ENCODE results near the gene RPL23.

Gene RPL23

GRCh38 chr17:38894276-38894675 lies 40.8 kb upstream of the RPL23 start:
- TF ChIP-seq POLR2AphosphoS5 (IDR thresholded peaks at IDR 0.05; ENCODE audit: low read depth, low read length) (no peak), SPI1 (IDR thresholded peaks at IDR 0.05; ENCODE audit: low read depth, low read length) (no peak), POLR2A (IDR thresholded peaks at IDR 0.05; ENCODE audit: low read depth, low read length) (no peak), PAX5 (IDR thresholded peaks at IDR 0.05; ENCODE audit: insufficient read depth, low read length, severe bottlenecking) (no peak), POU2F2 (IDR thresholded peaks at IDR 0.05; ENCODE audit: low read depth, low read length) (no peak), TAF1 (IDR thresholded peaks at IDR 0.05; ENCODE audit: low read depth, low read length) (no peak)
- DNase-seq (ENCODE audit: insufficient read length, low spot score) (no peak), FAIRE-seq (no peak)

GRCh38 chr17:38893607-38894006 lies 40.1 kb upstream of the RPL23 start:
- no peak for FAIRE-seq
- no peak for TF ChIP-seq POU2F2 (IDR thresholded peaks at IDR 0.05; ENCODE audit: low read depth, low read length)
- TF ChIP-seq SPI1 (IDR thresholded peaks at IDR 0.05; ENCODE audit: low read depth, low read length), result no peak
- TF ChIP-seq POLR2A (IDR thresholded peaks at IDR 0.05; ENCODE audit: low read depth, low read length), result no peak
- TF ChIP-seq POLR2AphosphoS5 (IDR thresholded peaks at IDR 0.05; ENCODE audit: low read depth, low read length), result no peak
- TF ChIP-seq PAX5 (IDR thresholded peaks at IDR 0.05; ENCODE audit: insufficient read depth, low read length, severe bottlenecking), result no peak
- no peak for TF ChIP-seq TAF1 (IDR thresholded peaks at IDR 0.05; ENCODE audit: low read depth, low read length)
- DNase-seq (ENCODE audit: insufficient read length, low spot score), result no peak

DNA sequence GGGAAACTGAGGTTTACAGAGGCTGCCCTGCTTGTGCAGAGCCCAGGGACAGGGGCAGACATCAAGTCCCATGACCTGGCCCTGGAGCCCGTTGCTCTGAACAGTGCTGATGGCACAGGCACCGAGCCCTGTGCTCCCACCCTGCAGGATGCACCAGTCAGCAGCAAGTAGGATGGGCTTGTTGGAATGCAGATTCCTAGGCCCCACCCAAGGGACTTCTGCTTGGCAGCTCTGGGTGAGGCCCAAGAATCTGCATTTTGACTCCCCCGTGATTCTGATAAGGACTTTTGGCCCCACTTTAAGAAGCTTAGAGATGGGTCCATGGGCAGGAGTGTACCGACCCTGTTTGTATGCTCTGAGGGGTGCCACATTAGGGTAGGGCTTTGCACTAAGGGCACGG lies 39.6 kb upstream of the RPL23 start:
- no peak for TF ChIP-seq TAF1 (IDR thresholded peaks at IDR 0.05; ENCODE audit: low read depth, low read length)
- TF ChIP-seq SPI1 (IDR thresholded peaks at IDR 0.05; ENCODE audit: low read depth, low read length), result no peak
- TF ChIP-seq PAX5 (IDR thresholded peaks at IDR 0.05; ENCODE audit: insufficient read depth, low read length, severe bottlenecking), result no peak
- no peak for TF ChIP-seq POU2F2 (IDR thresholded peaks at IDR 0.05; ENCODE audit: low read depth, low read length)
- TF ChIP-seq POLR2A (IDR thresholded peaks at IDR 0.05; ENCODE audit: low read depth, low read length), result no peak
- no peak for TF ChIP-seq POLR2AphosphoS5 (IDR thresholded peaks at IDR 0.05; ENCODE audit: low read depth, low read length)
- DNase-seq (ENCODE audit: insufficient read length, low spot score), result no peak
- no peak for FAIRE-seq

- no peak for DNase-seq (ENCODE audit: insufficient read length, low spot score)
- FAIRE-seq, result no peak
- TF ChIP-seq POU2F2 (IDR thresholded peaks at IDR 0.05; ENCODE audit: low read depth, low read length) (no peak), POLR2AphosphoS5 (IDR thresholded peaks at IDR 0.05; ENCODE audit: low read depth, low read length) (no peak), TAF1 (IDR thresholded peaks at IDR 0.05; ENCODE audit: low read depth, low read length) (no peak), POLR2A (IDR thresholded peaks at IDR 0.05; ENCODE audit: low read depth, low read length) (no peak), SPI1 (IDR thresholded peaks at IDR 0.05; ENCODE audit: low read depth, low read length) (no peak), PAX5 (IDR thresholded peaks at IDR 0.05; ENCODE audit: insufficient read depth, low read length, severe bottlenecking) (no peak)
These were observed 39.1 kb upstream of the RPL23 start for GRCh38 chr17:38892620-38893019.

- TF ChIP-seq TAF1 (IDR thresholded peaks at IDR 0.05; ENCODE audit: low read depth, low read length) (no peak), SPI1 (IDR thresholded peaks at IDR 0.05; ENCODE audit: low read depth, low read length) (no peak)
- FAIRE-seq (no peak), DNase-seq (ENCODE audit: insufficient read length, low spot score) (no peak)
These were observed 38.6 kb upstream of the RPL23 start for GRCh38 chr17:38892083-38892482.

- no peak for DNase-seq (ENCODE audit: insufficient read length, low spot score)
- TF ChIP-seq SPI1 (IDR thresholded peaks at IDR 0.05; ENCODE audit: low read depth, low read length), result no peak
- TF ChIP-seq POU2F2 (IDR thresholded peaks at IDR 0.05; ENCODE audit: low read depth, low read length), result no peak
- no peak for TF ChIP-seq POLR2A (IDR thresholded peaks at IDR 0.05; ENCODE audit: low read depth, low read length)
- no peak for TF ChIP-seq POLR2AphosphoS5 (IDR thresholded peaks at IDR 0.05; ENCODE audit: low read depth, low read length)
- no peak for TF ChIP-seq TAF1 (IDR thresholded peaks at IDR 0.05; ENCODE audit: low read depth, low read length)
- TF ChIP-seq PAX5 (IDR thresholded peaks at IDR 0.05; ENCODE audit: insufficient read depth, low read length, severe bottlenecking), result no peak
- no peak for FAIRE-seq
These were observed 37.9 kb upstream of the RPL23 start for GRCh38 chr17:38891441-38891840.

DNA sequence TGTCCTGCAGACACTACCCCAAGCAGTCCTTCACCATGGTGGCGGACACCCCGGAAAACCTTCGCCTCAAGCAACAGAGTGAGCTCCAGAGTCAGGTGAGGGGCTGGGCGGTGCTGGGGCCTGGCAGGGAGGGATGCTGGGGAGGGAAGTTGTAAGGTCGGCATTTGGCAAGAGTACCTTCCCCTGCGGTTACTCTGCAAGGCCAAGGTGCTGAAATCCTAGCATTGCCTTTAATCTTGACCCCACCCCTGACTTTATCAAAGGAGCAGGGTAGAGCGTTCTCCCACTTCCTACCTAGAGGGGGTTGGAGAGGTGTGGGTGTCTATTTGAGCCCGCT lies 36.9 kb upstream of the RPL23 start:
- no peak for TF ChIP-seq TAF1 (IDR thresholded peaks at IDR 0.05; ENCODE audit: low read depth, low read length)
- TF ChIP-seq SPI1 (IDR thresholded peaks at IDR 0.05; ENCODE audit: low read depth, low read length), result no peak
- no peak for TF ChIP-seq POU2F2 (IDR thresholded peaks at IDR 0.05; ENCODE audit: low read depth, low read length)
- TF ChIP-seq PAX5 (IDR thresholded peaks at IDR 0.05; ENCODE audit: insufficient read depth, low read length, severe bottlenecking), result no peak
- no peak for TF ChIP-seq POLR2AphosphoS5 (IDR thresholded peaks at IDR 0.05; ENCODE audit: low read depth, low read length)
- TF ChIP-seq POLR2A (IDR thresholded peaks at IDR 0.05; ENCODE audit: low read depth, low read length), result no peak
- DNase-seq (ENCODE audit: insufficient read length, low spot score) (no peak), FAIRE-seq (no peak)

DNA sequence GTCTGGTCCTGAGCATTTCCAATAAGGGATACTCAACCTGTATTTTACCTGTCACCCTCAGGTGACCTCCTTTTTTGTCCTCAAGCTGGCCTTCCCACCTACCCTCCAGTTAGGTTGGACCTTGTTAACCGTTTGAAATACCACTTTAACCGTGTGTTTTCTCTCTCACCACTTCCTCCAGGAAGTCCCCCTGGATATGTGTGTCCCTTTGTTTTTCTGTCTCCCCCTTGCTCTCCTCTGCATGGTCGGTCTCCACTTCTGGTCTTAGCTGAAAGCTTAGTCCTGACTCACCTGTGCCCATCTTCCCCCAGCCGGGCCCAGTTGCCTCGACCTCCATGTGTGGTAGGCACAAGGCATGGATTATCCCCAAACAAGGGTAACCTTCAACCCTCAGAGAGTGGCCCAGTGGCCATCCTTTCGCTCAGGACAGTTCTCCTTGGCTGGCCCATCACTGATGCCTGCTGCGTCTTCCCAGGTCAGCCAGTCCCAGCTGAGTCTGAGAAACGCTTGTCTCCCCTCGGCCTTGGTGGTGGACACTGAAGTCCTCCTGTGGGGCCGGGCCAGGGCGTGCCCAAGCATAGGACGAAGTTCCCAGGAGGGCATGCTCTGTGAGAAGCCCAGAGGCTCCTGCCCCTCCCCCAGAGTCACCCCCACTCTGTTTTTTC lies 36.4 kb upstream of the RPL23 start:
- DNase-seq (ENCODE audit: insufficient read length, low spot score) (no peak), FAIRE-seq (no peak)
- TF ChIP-seq POLR2AphosphoS5 (IDR thresholded peaks at IDR 0.05; ENCODE audit: low read depth, low read length), result no peak
- no peak for TF ChIP-seq PAX5 (IDR thresholded peaks at IDR 0.05; ENCODE audit: insufficient read depth, low read length, severe bottlenecking)
- TF ChIP-seq POU2F2 (IDR thresholded peaks at IDR 0.05; ENCODE audit: low read depth, low read length), result no peak
- no peak for TF ChIP-seq POLR2A (IDR thresholded peaks at IDR 0.05; ENCODE audit: low read depth, low read length)
- no peak for TF ChIP-seq TAF1 (IDR thresholded peaks at IDR 0.05; ENCODE audit: low read depth, low read length)
- TF ChIP-seq SPI1 (IDR thresholded peaks at IDR 0.05; ENCODE audit: low read depth, low read length), result no peak

GRCh38 chr17:38888842-38889241 lies 35.3 kb upstream of the RPL23 start:
- no peak for FAIRE-seq
- TF ChIP-seq PAX5 (IDR thresholded peaks at IDR 0.05; ENCODE audit: insufficient read depth, low read length, severe bottlenecking), result no peak
- no peak for TF ChIP-seq POLR2AphosphoS5 (IDR thresholded peaks at IDR 0.05; ENCODE audit: low read depth, low read length)
- no peak for TF ChIP-seq SPI1 (IDR thresholded peaks at IDR 0.05; ENCODE audit: low read depth, low read length)
- TF ChIP-seq POU2F2 (IDR thresholded peaks at IDR 0.05; ENCODE audit: low read depth, low read length), result no peak
- TF ChIP-seq POLR2A (IDR thresholded peaks at IDR 0.05; ENCODE audit: low read depth, low read length), result no peak
- no peak for TF ChIP-seq TAF1 (IDR thresholded peaks at IDR 0.05; ENCODE audit: low read depth, low read length)

GRCh38 chr17:38886643-38887010 lies 33.1 kb upstream of the RPL23 start:
- no peak for TF ChIP-seq TAF1 (IDR thresholded peaks at IDR 0.05; ENCODE audit: low read depth, low read length)
- TF ChIP-seq POLR2AphosphoS5 (IDR thresholded peaks at IDR 0.05; ENCODE audit: low read depth, low read length), result no peak
- TF ChIP-seq POLR2A (IDR thresholded peaks at IDR 0.05; ENCODE audit: low read depth, low read length), result no peak
- no peak for TF ChIP-seq PAX5 (IDR thresholded peaks at IDR 0.05; ENCODE audit: insufficient read depth, low read length, severe bottlenecking)
- DNase-seq (ENCODE audit: insufficient read length, low spot score) (no peak), FAIRE-seq (no peak)

More at GRCh38 chr17:38888842-38889241, 35.3 kb upstream of the RPL23 start:
- no peak for DNase-seq (ENCODE audit: insufficient read length, low spot score)

Data from GM12891 (cell line).